ENCODE data around the gene CDK2.

The CDK2 gene

DNA sequence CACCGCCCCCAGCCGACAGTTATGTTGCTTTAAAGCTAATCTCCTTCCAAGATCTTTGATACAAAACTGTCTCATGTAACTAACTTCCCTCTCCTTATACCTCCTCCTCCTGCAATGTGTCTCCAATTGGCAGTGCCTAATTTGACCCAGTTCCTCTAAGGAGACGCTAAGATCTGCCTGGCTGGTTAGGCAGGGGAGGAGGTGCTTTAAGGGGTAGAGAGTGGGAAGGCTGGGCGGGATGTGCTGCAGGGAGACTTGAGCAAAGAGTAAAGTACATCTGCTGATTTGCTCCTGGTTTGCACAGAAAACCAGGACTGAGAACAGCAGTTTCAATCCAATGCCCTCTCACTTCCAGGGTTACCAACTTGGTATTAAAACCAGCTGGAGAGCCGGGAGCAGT lies 46.9 kb downstream of the CDK2 start:
- DNase-seq (ENCODE audit: low read depth in 2 of 2): no peak

GRCh38 chr12:56014205-56014604 lies 47.6 kb downstream of the CDK2 start:
- DNase-seq (ENCODE audit: low read depth in 2 of 2): no peak

DNA sequence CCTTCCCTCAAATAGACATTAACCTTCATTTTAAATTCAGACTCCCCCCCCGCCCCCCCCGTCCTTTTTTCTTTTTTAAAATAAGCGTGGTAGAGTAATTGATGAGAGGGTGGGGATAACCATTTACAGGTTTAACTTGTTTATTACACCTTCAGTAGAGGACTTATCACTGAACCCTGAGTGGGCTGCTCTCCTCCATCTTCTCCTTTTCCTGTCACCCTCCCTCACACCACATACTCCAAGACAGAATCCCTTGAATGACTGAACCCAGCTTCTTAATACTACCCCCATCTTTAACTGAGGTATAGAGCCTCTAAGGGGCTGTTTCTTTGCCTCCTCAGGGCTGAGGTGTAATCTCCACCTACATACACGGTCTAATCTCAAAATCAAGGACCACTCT lies 50.6 kb downstream of the CDK2 start:
- no peak for DNase-seq (ENCODE audit: low read depth in 2 of 2)

DNA sequence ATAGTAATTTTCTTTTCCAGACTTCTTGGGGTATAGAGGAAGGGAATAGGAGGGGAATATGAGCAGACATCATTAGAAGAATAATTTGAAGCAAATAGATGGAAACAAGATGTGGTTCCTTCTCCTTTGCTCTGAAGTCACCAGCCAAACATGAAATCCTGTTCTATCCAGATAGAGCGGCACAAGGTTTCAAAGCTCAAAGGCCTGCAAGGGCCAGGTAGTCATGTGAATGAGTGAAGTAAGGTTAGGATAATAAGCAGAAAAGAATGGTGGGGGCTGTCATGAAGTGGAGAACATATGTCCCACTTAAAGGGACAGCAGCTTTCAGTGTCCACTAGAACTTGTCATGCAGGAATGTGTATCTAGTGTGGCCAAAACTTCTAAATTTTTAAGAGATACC lies 51.7 kb downstream of the CDK2 start:
- DNase-seq (ENCODE audit: low read depth in 2 of 2): no peak

- no peak for DNase-seq (ENCODE audit: low read depth in 2 of 2)
Observed at GRCh38 chr12:56020423-56021184, 54.0 kb downstream of the CDK2 start, which contains the start of gene IKZF4. Gene IKZF4 (plus strand): TSS chr12:56021043. CDS start chr12:56021494, 451 bp downstream.

DNA sequence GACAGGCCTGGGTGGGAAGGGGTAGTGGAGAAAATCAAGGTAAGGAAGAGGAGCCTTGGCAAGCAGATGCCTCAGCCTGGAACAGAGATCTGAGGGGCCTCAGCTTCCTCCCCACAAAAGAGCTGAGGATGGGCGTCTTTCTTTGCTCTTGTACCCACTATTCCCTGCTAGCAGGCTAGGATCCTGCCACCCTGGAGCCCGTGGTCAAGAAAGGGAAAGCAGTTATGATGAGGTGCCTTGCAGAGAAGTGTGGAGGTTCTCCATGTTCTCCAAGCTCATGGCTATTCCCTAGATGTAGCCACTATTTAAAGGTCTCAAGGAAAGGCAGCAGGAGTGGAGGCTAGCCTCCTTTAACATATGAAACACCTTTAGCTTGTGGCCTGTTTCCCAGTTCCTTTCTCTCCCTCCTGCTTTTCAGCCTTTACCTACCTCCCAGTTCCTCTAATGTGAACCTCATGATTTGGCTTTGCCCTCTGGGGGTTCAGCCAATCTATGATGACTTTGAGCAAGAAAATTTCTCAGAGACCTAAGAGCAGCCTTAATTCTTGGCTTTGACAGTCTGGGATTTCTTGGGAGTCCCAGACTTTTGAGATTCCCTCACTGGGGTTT lies 55.4 kb downstream of the CDK2 start:
- DNase-seq (ENCODE audit: low read depth in 2 of 2): no peak

All from fibroblast of skin of left biceps (primary cell).